H1 (cell line): ENCODE data around the gene DZIP1L. TPM values are rescaled to one million over a fixed set of nuclear protein-coding genes. Genes with fewer than 3 reads are reported as not detected.

Source experiments
- CTCF ChIA-PET: fragments of 300-600 bp; sonication (Branson Sonifier 250); formaldehyde crosslinking; loops from one replicate; lab custom pipeline; 2021; ENCODE audit not compliant: partially characterized antibody; lab: Charles Lee
- POLR2A ChIA-PET: fragments of 300-600 bp; sonication (Branson Sonifier 250); formaldehyde crosslinking; loops from one replicate; lab custom pipeline; 2021; ENCODE audit warnings: inconsistent platforms; ENCODE audit not compliant: partially characterized antibody; lab: Charles Lee
- DNase-seq, 2 experiments: peaks; one replicate each; pipeline versions ENCODE4 v3.0.0 to v3.0.0-alpha.2; 2010 to 2022; ENCODE audit warnings: low spot score in 2 of 2, low read depth in 1 of 2, mixed read lengths in 1 of 2
- FAIRE-seq: peaks from 2 replicates; lab custom pipeline; 2011; peaks lifted over from hg19 to GRCh38; lab: Jason Lieb, UNC
- H2AFZ ChIP-seq: 2 replicates; pipeline ENCODE4 v1.8.1; 2012; ENCODE audit warnings: low read length, inconsistent platforms
- H2AK5ac ChIP-seq: 2 replicates; pipeline ENCODE4 v1.6.1; 2013; ENCODE audit warnings: low read depth, low read length
- H2BK120ac ChIP-seq: replicated peaks from 2 replicates; pipeline ENCODE3; 2013; ENCODE audit warnings: low read depth, low read length, inconsistent platforms
- H2BK12ac ChIP-seq: 2 replicates; pipeline ENCODE4 v1.6.1; 2013; ENCODE audit warnings: low read depth, low read length
- H2BK15ac ChIP-seq: 2 replicates; pipeline ENCODE4 v1.6.1; 2013; ENCODE audit warnings: low read length
- H2BK20ac ChIP-seq: 2 replicates; pipeline ENCODE4 v1.6.1; 2013; ENCODE audit warnings: low read length
- H2BK5ac ChIP-seq: 2 replicates; pipeline ENCODE4 v1.6.1; 2013; ENCODE audit warnings: low read depth, low read length
- H3K14ac ChIP-seq: 2 replicates; pipeline ENCODE4 v1.6.1; 2013; ENCODE audit warnings: inconsistent platforms; ENCODE audit not compliant: insufficient read length
- H3K18ac ChIP-seq: 2 replicates; pipeline ENCODE4 v1.6.1; 2013; ENCODE audit warnings: low read length; ENCODE audit errors: extremely low read depth
- H3K23ac ChIP-seq: 2 replicates; pipeline ENCODE4 v1.6.1; 2013; ENCODE audit warnings: inconsistent platforms; ENCODE audit not compliant: insufficient read length
- H3K23me2 ChIP-seq: 2 replicates; pipeline ENCODE4 v1.6.1; 2013; ENCODE audit warnings: low read depth, low read length
- H3K27ac ChIP-seq: 2 replicates; pipeline ENCODE4 v1.6.1; 2011; ENCODE audit warnings: low read depth, low read length, inconsistent platforms
- H3K27me3 ChIP-seq, 4 experiments: replicated peaks in 1 of 4; 1 replicate in 1 of 4; 2 replicates in 3 of 4; pipeline versions ENCODE4 v1.6.1 to v1.8.1; 2011 to 2013; ENCODE audit warnings: low read length in 3 of 4, mild to moderate bottlenecking in 3 of 4, inconsistent platforms in 2 of 4, mixed read lengths in 2 of 4, moderate library complexity in 1 of 4; ENCODE audit not compliant: control insufficient read depth in 3 of 4, insufficient read depth in 3 of 4; ENCODE audit errors: extremely low read depth in 1 of 4
- H3K36me3 ChIP-seq, 4 experiments: 2 replicates each; pipeline versions ENCODE4 v1.6.1 to v1.8.1; 2011 to 2013; ENCODE audit warnings: mild to moderate bottlenecking in 4 of 4, low read length in 3 of 4, moderate library complexity in 2 of 4, control low read depth in 1 of 4, inconsistent platforms in 1 of 4; ENCODE audit not compliant: insufficient read depth in 4 of 4, control insufficient read depth in 2 of 4
- H3K4ac ChIP-seq: replicated peaks from 2 replicates; pipeline ENCODE3; 2013; ENCODE audit warnings: low read length, low read depth, mixed read lengths, inconsistent platforms; ENCODE audit not compliant: insufficient read length
- H3K4me1 ChIP-seq, 4 experiments: replicated peaks in 1 of 4; 1 replicate in 1 of 4; 2 replicates in 3 of 4; pipeline versions ENCODE4 v1.6.1 to v1.8.1; 2011 to 2013; ENCODE audit warnings: low read length in 3 of 4, inconsistent platforms in 2 of 4, mixed read lengths in 1 of 4; ENCODE audit not compliant: insufficient read depth in 4 of 4, control insufficient read depth in 3 of 4
- H3K4me2 ChIP-seq, 2 experiments: 2 replicates each; pipeline versions ENCODE4 v1.6.1 to v1.8.1; 2011 to 2013; ENCODE audit warnings: low read depth in 2 of 2, low read length in 2 of 2, control low read depth in 1 of 2, inconsistent platforms in 1 of 2, mild to moderate bottlenecking in 1 of 2; ENCODE audit not compliant: insufficient read depth in 1 of 2
- H3K4me3 ChIP-seq, 4 experiments: fragments of 200-600, 300-600 bp in 1 of 4; sonication (generic), shearing (Covaris generic), sonication (Bioruptor Twin) in 1 of 4; 2 replicates each; pipeline versions ENCODE4 v1.5.1 to v1.8.1; 2011 to 2016; ENCODE audit warnings: low read length in 4 of 4, low read depth in 3 of 4, control low read depth in 2 of 4, inconsistent platforms in 2 of 4, mild to moderate bottlenecking in 2 of 4, mixed read lengths in 1 of 4, moderate library complexity in 1 of 4; ENCODE audit not compliant: insufficient read depth in 2 of 4; ENCODE audit errors: extremely low read depth in 1 of 4
- H3K56ac ChIP-seq: replicated peaks from 2 replicates; pipeline ENCODE3; 2013; ENCODE audit warnings: low read depth, mild to moderate bottlenecking, mixed read lengths, low read length, inconsistent platforms; ENCODE audit not compliant: insufficient read length
- H3K79me1 ChIP-seq: 2 replicates; pipeline ENCODE4 v1.6.1; 2013; ENCODE audit warnings: low read depth, low read length, control low read depth
- H3K79me2 ChIP-seq, 2 experiments: 2 replicates each; pipeline versions ENCODE4 v1.6.1 to v1.8.1; 2012 to 2013; ENCODE audit warnings: low read length in 2 of 2, mild to moderate bottlenecking in 2 of 2, inconsistent platforms in 1 of 2; ENCODE audit not compliant: insufficient read depth in 2 of 2, control insufficient read depth in 1 of 2
- H3K9ac ChIP-seq, 4 experiments: replicated peaks in 1 of 4; 1 replicate in 1 of 4; 2 replicates in 3 of 4; pipeline versions ENCODE4 v1.6.1 to v1.8.1; 2011 to 2013; ENCODE audit warnings: low read depth in 3 of 4, low read length in 3 of 4, control low read depth in 2 of 4, mild to moderate bottlenecking in 2 of 4, moderate library complexity in 2 of 4, inconsistent platforms in 1 of 4; ENCODE audit errors: extremely low read depth in 1 of 4
- H3K9me3 ChIP-seq, 2 experiments: 2 replicates each; pipeline versions ENCODE4 v1.6.1 to v1.8.1; 2012 to 2013; ENCODE audit warnings: mild to moderate bottlenecking in 2 of 2, moderate library complexity in 2 of 2, control low read depth in 1 of 2, inconsistent platforms in 1 of 2, low read depth in 1 of 2, low read length in 1 of 2, mixed read lengths in 1 of 2; ENCODE audit not compliant: insufficient read depth in 2 of 2
- H4K20me1 ChIP-seq, 2 experiments: replicated peaks in 1 of 2; 2 replicates each; pipeline versions ENCODE3 to v1.8.1; 2011 to 2013; ENCODE audit warnings: inconsistent platforms in 2 of 2, low read length in 2 of 2, mild to moderate bottlenecking in 1 of 2; ENCODE audit not compliant: insufficient read depth in 2 of 2, control insufficient read depth in 1 of 2
- H4K5ac ChIP-seq: 2 replicates; pipeline ENCODE4 v1.6.1; 2013; ENCODE audit warnings: low read length, low read depth, mixed read lengths, inconsistent platforms; ENCODE audit not compliant: insufficient read length
- H4K8ac ChIP-seq: 2 replicates; pipeline ENCODE4 v1.8.0; 2013; ENCODE audit warnings: mild to moderate bottlenecking, moderate library complexity, low read length, inconsistent platforms; ENCODE audit not compliant: insufficient read depth; ENCODE audit errors: extremely low read depth
- H4K91ac ChIP-seq: replicated peaks from 2 replicates; pipeline ENCODE3; 2013; ENCODE audit warnings: low read length, mixed read lengths, inconsistent platforms; ENCODE audit not compliant: insufficient read length
- CREB1 ChIP-seq: IDR thresholded peaks from 2 replicates; pipeline ENCODE4 v1.6.1; 2012; ENCODE audit warnings: inconsistent platforms
- TCF12 ChIP-seq: IDR thresholded peaks from 2 replicates; pipeline ENCODE4 v1.6.1; 2011; ENCODE audit warnings: low read depth, mild to moderate bottlenecking, low read length
- WGBS, 2 experiments: shearing (Covaris generic) in 1 of 2; methylation state at CpG; one replicate each; pipeline versions ENCODE4 v1.1.6 to v1.1.7; 2013 to 2015; ENCODE audit warnings: low lambda C conversion rate in 2 of 2, mixed read lengths in 2 of 2, inconsistent platforms in 1 of 2, low coverage in 1 of 2, missing lambda C conversion rate in 1 of 2; ENCODE audit not compliant: insufficient replicate concordance in 2 of 2, insufficient coverage in 1 of 2, insufficient read length in 1 of 2; ENCODE audit errors: extremely low coverage in 1 of 2, missing lambda C conversion rate in 1 of 2; 5-methylcytosine and 5-hydroxymethylcytosine counted together
- polyA plus RNA-seq, 7 experiments: library from polyadenylated mRNA; depleted of rRNA in 3 of 7; stranded (reverse) in 5 of 7; unstranded in 2 of 7; fragments of >200 nt in 5 of 7; fragments of 200-250 nt in 2 of 7; gene quantifications; 1 replicate in 5 of 7; 2 replicates in 1 of 7; 4 replicates in 1 of 7; pipeline versions ENCODE4 v1.2.1 to v1.2.3, GENCODE V29; 2011 to 2013; ENCODE audit warnings: missing spikeins in 2 of 7, mixed read lengths in 2 of 7
- total RNA-seq: library from RNA; stranded (reverse); fragmentation: NEBNext Ultra II Directional; extraction: Animal tissue kit (Norgen Biotek cat#: 25700); gene quantifications from 2 replicates; pipeline ENCODE4 v1.2.1, GENCODE V29; 2021

DZIP1L gene
- total and polyA plus RNA-seq, 2 of the 8 experiments (the other 6 are each of a cell fraction or from before 2014, with no cell fraction given) = 6.5 to 8.3 TPM

DNA sequence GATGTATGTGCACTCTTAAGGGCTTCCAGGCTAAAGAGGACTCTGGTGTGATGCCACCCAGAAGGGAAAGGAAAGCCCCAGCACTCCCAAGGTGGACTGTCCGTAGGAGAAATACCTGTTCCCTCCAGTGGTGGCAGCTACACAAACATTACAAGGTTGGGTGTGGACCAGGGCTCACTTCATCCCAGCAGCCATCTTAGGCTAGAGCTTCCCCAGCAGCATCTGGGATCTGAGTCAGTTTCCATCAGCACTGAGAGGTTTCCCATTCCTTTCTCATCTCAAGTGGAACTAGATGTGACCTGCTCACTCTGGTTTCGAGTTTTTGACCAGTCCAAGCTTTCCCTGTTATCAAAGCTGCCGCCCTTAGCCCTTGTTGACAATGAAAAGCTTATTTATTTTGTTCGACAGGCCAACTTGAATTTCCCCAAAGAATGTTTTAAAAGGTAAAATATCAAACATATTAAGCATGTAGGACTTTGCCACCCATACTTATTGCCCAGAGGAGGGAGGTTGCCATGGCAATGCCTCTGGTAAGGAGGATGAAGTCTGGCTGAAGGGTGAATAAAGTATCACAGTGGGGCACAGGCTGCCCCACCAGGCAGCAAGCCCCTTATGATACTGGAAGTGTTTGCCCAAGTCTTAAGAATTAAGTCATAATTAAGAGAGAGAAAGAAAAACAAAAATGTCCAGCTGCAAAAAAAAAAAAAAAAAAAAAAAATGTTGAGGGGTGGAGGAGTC lies 76.5 kb downstream of the DZIP1L start:
- H2BK20ac ChIP-seq = no peak overlapping the region
- no peaks in the 10 kb centered on the region for H3K79me1 ChIP-seq
- no peak overlapping the region for H4K91ac ChIP-seq
- H3K36me3 ChIP-seq = no peaks in the 10 kb centered on the region; a peak in 1 of 8 replicates
- ChIA-PET POLR2A (no interaction called here), CTCF (interaction anchor here (0.6 to 2.1 kb wide), 9 partner anchors 9 to 1601 kb away, joined by 3 to 7 read pairs (median 3); no protein-coding TSS in a partner anchor)
- no peak overlapping the region for H3K9ac ChIP-seq
- TF ChIP-seq TCF12 = no peak
- no peak for TF ChIP-seq CREB1
- H3K14ac ChIP-seq = no peak overlapping the region
- H3K56ac ChIP-seq = no peak overlapping the region
- H3K27ac ChIP-seq = no peak overlapping the region
- FAIRE-seq = no peak
- H3K23me2 ChIP-seq = no peaks in the 10 kb centered on the region
- no peaks in the 10 kb centered on the region for H3K9me3 ChIP-seq
- WGBS, 2 experiments = 82% methylated on average over 4 of the region's 4 CpGs; no CpG with 5 or more reads in 1 of the 2 experiments
- H3K79me2 ChIP-seq = no peaks in the 10 kb centered on the region
- H3K4me1 ChIP-seq = no peaks in the 10 kb centered on the region
- no peak overlapping the region for H2BK120ac ChIP-seq
- no peak overlapping the region for H3K23ac ChIP-seq
- no peaks in the 10 kb centered on the region for H3K27me3 ChIP-seq
- H3K4me3 ChIP-seq = no peak overlapping the region
- H3K18ac ChIP-seq = no peak overlapping the region
- no peak overlapping the region for H2BK15ac ChIP-seq
- H3K4ac ChIP-seq = no peak overlapping the region
- H2BK5ac ChIP-seq = no peak overlapping the region
- no peak overlapping the region for H2BK12ac ChIP-seq
- no peak overlapping the region for H4K8ac ChIP-seq
- no peaks in the 10 kb centered on the region for H4K20me1 ChIP-seq
- H4K5ac ChIP-seq = no peak overlapping the region
- DNase-seq = no peak
- no peak overlapping the region for H3K4me2 ChIP-seq
- H2AFZ ChIP-seq = no peak overlapping the region
- H2AK5ac ChIP-seq = no peak overlapping the region
